Panc1 (cell line): ENCODE data around the gene AEN.

Experiments used
- CTCF ChIP-seq: fragments of 450-650 bp; IDR thresholded peaks from 2 replicates; pipeline ENCODE4 v1.5.1; 2017; ENCODE audit warnings: mild to moderate bottlenecking
- POLR2AphosphoS5 ChIP-seq: IDR thresholded peaks from 2 replicates; pipeline ENCODE4 v1.6.1; 2012; ENCODE audit warnings: mild to moderate bottlenecking, low read depth, low read length, moderate library complexity
- REST ChIP-seq, 2 experiments: IDR thresholded peaks; 2 replicates each; pipeline ENCODE4 v1.6.1; 2011 to 2012; ENCODE audit warnings: low read depth in 2 of 2, control low read depth in 1 of 2, low read length in 1 of 2, mild to moderate bottlenecking in 1 of 2, moderate library complexity in 1 of 2; ENCODE audit not compliant: insufficient read depth in 1 of 2

GRCh38 chr15:88607951-88608350 lies 13.2 kb upstream of the AEN start:
- TF ChIP-seq CTCF (no peak), REST (IDR thresholded peaks at IDR 0.05; ENCODE audit: insufficient read depth in 1 of 2, low read depth in 2 of 2, low read length in 1 of 2) (no peak), POLR2AphosphoS5 (no peak)
